Loucy (cell line): ENCODE measurements around the gene GUCA1C.

ENCODE experiments used
- H2AFZ ChIP-seq: fragments of 200-600 bp; sonication (generic); 2 replicates; pipeline ENCODE4 v1.6.0; 2016; ENCODE audit warnings: antibody characterized with exemption, mild to moderate bottlenecking, low read length, moderate library complexity
- H3F3A ChIP-seq: fragments of 200-600 bp; 2 replicates; pipeline ENCODE4 v1.6.0; 2016; ENCODE audit warnings: antibody characterized with exemption, low read depth, mild to moderate bottlenecking
- H3K27me3 ChIP-seq: fragments of 200-600 bp; sonication (generic); 2 replicates; pipeline ENCODE4 v1.6.1; 2014; ENCODE audit warnings: low read length, mild to moderate bottlenecking; ENCODE audit not compliant: insufficient read depth, poor library complexity, severe bottlenecking
- H3K36me3 ChIP-seq: fragments of 200-600 bp; sonication (generic); 2 replicates; pipeline ENCODE4 v1.6.1; 2016; ENCODE audit warnings: low read length; ENCODE audit not compliant: insufficient read depth
- H3K4me1 ChIP-seq: fragments of 200-600 bp; sonication (generic); 2 replicates; pipeline ENCODE4 v1.5.1; 2014; ENCODE audit warnings: low read length, mild to moderate bottlenecking; ENCODE audit not compliant: insufficient read depth, poor library complexity, severe bottlenecking
- H3K4me2 ChIP-seq: fragments of 200-600 bp; sonication (generic); 2 replicates; pipeline ENCODE4 v1.6.0; 2014; ENCODE audit warnings: antibody characterized with exemption, low read length, low read depth, mild to moderate bottlenecking; ENCODE audit not compliant: poor library complexity, severe bottlenecking
- H3K4me3 ChIP-seq: fragments of 200-600 bp; sonication (generic); 2 replicates; pipeline ENCODE4 v1.5.1; 2014; ENCODE audit warnings: low read length, mild to moderate bottlenecking, mixed read lengths; ENCODE audit not compliant: poor library complexity, severe bottlenecking
- H3K79me2 ChIP-seq: fragments of 200-600 bp; sonication (generic); 2 replicates; pipeline ENCODE4 v1.6.1; 2014; ENCODE audit warnings: low read length; ENCODE audit not compliant: insufficient read depth
- H3K9ac ChIP-seq: fragments of 200-600 bp; sonication (generic); 2 replicates; pipeline ENCODE4 v1.6.0; 2014; ENCODE audit warnings: mild to moderate bottlenecking, low read depth, low read length, moderate library complexity; ENCODE audit not compliant: poor library complexity, severe bottlenecking
- H3K9me2 ChIP-seq: fragments of 200-600 bp; sonication (generic); replicated peaks from 2 replicates; pipeline ENCODE4 v1.6.1; 2016; ENCODE audit warnings: low read depth, low read length, mixed read lengths
- H3K9me3 ChIP-seq: fragments of 200-600 bp; sonication (generic); 2 replicates; pipeline ENCODE4 v1.6.1; 2014; ENCODE audit warnings: mild to moderate bottlenecking, antibody characterized with exemption, low read length, low read depth; ENCODE audit not compliant: insufficient read depth
- H4K20me1 ChIP-seq: fragments of 200-600 bp; sonication (generic); 2 replicates; pipeline ENCODE4 v1.6.0; 2014; ENCODE audit warnings: antibody characterized with exemption, low read length, mild to moderate bottlenecking; ENCODE audit not compliant: insufficient read depth, poor library complexity, severe bottlenecking
- CTCF ChIP-seq: fragments of 200-600 bp; sonication (generic); conservative IDR thresholded peaks from 2 replicates; pipeline ENCODE4 v1.5.1; 2014; ENCODE audit warnings: mild to moderate bottlenecking, antibody characterized with exemption, low read length
- EZH2phosphoT487 ChIP-seq: fragments of 200-600 bp; IDR thresholded peaks from 2 replicates; pipeline ENCODE4 v1.6.1; 2018; ENCODE audit warnings: antibody characterized with exemption, mild to moderate bottlenecking, moderate library complexity, borderline replicate concordance

The GUCA1C gene

GRCh38 chr3:108894981-108895380 lies 58.7 kb downstream of the GUCA1C start:
- Histone ChIP-seq H3K4me2 (no peak overlapping the region), H3K9me3 (no peaks in the 10 kb centered on the region), H3K9me2 (no peaks in the 10 kb centered on the region), H3K4me1 (no peaks in the 10 kb centered on the region), H3K27me3 (no peaks in the 10 kb centered on the region), H3K79me2 (no peaks in the 10 kb centered on the region), H4K20me1 (no peaks in the 10 kb centered on the region), H3K4me3 (no peak overlapping the region), H2AFZ (no peak overlapping the region), H3K9ac (no peak overlapping the region), H3K36me3 (no peaks in the 10 kb centered on the region), H3F3A (no peaks in the 10 kb centered on the region)
- TF ChIP-seq CTCF (no peak), EZH2phosphoT487 (no peak)

GRCh38 chr3:108891833-108892232 lies 61.8 kb downstream of the GUCA1C start:
- Histone ChIP-seq H3K4me1 (no peaks in the 10 kb centered on the region), H4K20me1 (no peaks in the 10 kb centered on the region), H3K79me2 (no peaks in the 10 kb centered on the region), H2AFZ (no peak overlapping the region), H3K9me2 (no peaks in the 10 kb centered on the region), H3K4me2 (no peak overlapping the region), H3K4me3 (no peak overlapping the region), H3K9me3 (no peaks in the 10 kb centered on the region), H3K36me3 (no peaks in the 10 kb centered on the region), H3K9ac (no peak overlapping the region), H3F3A (no peaks in the 10 kb centered on the region), H3K27me3 (no peaks in the 10 kb centered on the region)
- TF ChIP-seq EZH2phosphoT487, result no peak

GRCh38 chr3:108887777-108888176 lies 65.9 kb downstream of the GUCA1C start:
- no peaks in the 10 kb centered on the region for H3F3A ChIP-seq
- H3K4me1 ChIP-seq, result peaks cover 13% of the 10 kb centered on the region
- no peak overlapping the region for H3K9ac ChIP-seq
- no peaks in the 10 kb centered on the region for H3K36me3 ChIP-seq
- no peak overlapping the region for H3K4me3 ChIP-seq
- no peaks in the 10 kb centered on the region for H3K79me2 ChIP-seq
- no peak overlapping the region for H3K4me2 ChIP-seq
- TF ChIP-seq EZH2phosphoT487 (no peak), CTCF (no peak)
- no peaks in the 10 kb centered on the region for H3K9me3 ChIP-seq
- H4K20me1 ChIP-seq, result no peaks in the 10 kb centered on the region
- H3K27me3 ChIP-seq, result no peaks in the 10 kb centered on the region
- H3K9me2 ChIP-seq, result no peaks in the 10 kb centered on the region
- H2AFZ ChIP-seq, result no peak overlapping the region

- TF ChIP-seq EZH2phosphoT487, result no peak
- TF ChIP-seq CTCF, result no peak
- Histone ChIP-seq H3K4me2 (no peak overlapping the region), H3K4me3 (no peak overlapping the region), H3K9ac (no peak overlapping the region), H3F3A (no peaks in the 10 kb centered on the region), H3K9me3 (no peaks in the 10 kb centered on the region), H3K4me1 (peaks cover 13% of the 10 kb centered on the region), H2AFZ (no peak overlapping the region), H3K79me2 (no peaks in the 10 kb centered on the region), H3K9me2 (no peaks in the 10 kb centered on the region), H4K20me1 (no peaks in the 10 kb centered on the region), H3K36me3 (no peaks in the 10 kb centered on the region), H3K27me3 (no peaks in the 10 kb centered on the region)
Observed at GRCh38 chr3:108887121-108887520, 66.6 kb downstream of the GUCA1C start.
